Urinary bladder (tissue), 4 donors: Measurements from ENCODE around the gene PHF12. TPM values are rescaled to one million over a fixed set of nuclear protein-coding genes. Genes with fewer than 3 reads are reported as not detected.
A peak's percentile ranks its signal among the peaks of the same experiment; 100 is the strongest.

Experiments
- DNase-seq: peaks from one replicate; pipeline ENCODE4 v3.0.0-alpha.2; 2015; ENCODE audit errors: extremely low spot score
- H3K27ac ChIP-seq: one replicate; pipeline ENCODE4 v1.5.1; 2013; ENCODE audit warnings: low read depth, mild to moderate bottlenecking, moderate library complexity
- H3K36me3 ChIP-seq: one replicate; pipeline ENCODE4 v1.6.1; 2013; ENCODE audit warnings: mild to moderate bottlenecking, moderate library complexity; ENCODE audit not compliant: insufficient read depth
- H3K4me1 ChIP-seq: one replicate; pipeline ENCODE4 v1.6.1; 2013; ENCODE audit warnings: mild to moderate bottlenecking, moderate library complexity; ENCODE audit not compliant: insufficient read depth
- H3K4me3 ChIP-seq: one replicate; pipeline ENCODE4 v1.5.1; 2013; ENCODE audit warnings: low read depth, low read length
- WGBS: extraction: QIAGEN DNeasy Blood & Tissue Kit; methylation state at CpG from one replicate; pipeline ENCODE4 v1.1.7; 2013; 5-methylcytosine and 5-hydroxymethylcytosine counted together
- polyA plus RNA-seq: library from polyadenylated mRNA; stranded (reverse); fragments of 200-250 nt; gene quantifications from one replicate; pipeline ENCODE4 v1.2.3, GENCODE V29; 2013
- total RNA-seq: library from RNA; depleted of rRNA; stranded (reverse); fragments of >200 nt; gene quantifications from one replicate; pipeline ENCODE4 v1.2.3, GENCODE V29; 2014
- donor health status: healthy with polysubstance abuse.
- donor health status: healthy.

Gene PHF12
- total and polyA plus RNA-seq, 2 donors, result 21.1 to 30.8 TPM

GRCh38 chr17:28920201-28920600 lies 31.1 kb downstream of the PHF12 start:
- no peak overlapping the region for H3K4me3 ChIP-seq
- peaks cover 13% of the 10 kb centered on the region for H3K36me3 ChIP-seq
- H3K4me1 ChIP-seq, result no peaks in the 10 kb centered on the region
- H3K27ac ChIP-seq, result no peak overlapping the region
- no peak for DNase-seq

GRCh38 chr17:28918295-28918694 lies 33.0 kb downstream of the PHF12 start:
- WGBS, result 79% methylated on average over 2 of the region's 2 CpGs
- DNase-seq, result no peak
- Histone ChIP-seq H3K4me1 (no peaks in the 10 kb centered on the region), H3K27ac (no peak overlapping the region), H3K4me3 (no peak overlapping the region), H3K36me3 (peaks cover 13% of the 10 kb centered on the region)

- H3K4me3 ChIP-seq, result no peak overlapping the region
- H3K36me3 ChIP-seq, result peaks cover 15% of the 10 kb centered on the region
- no peak overlapping the region for H3K27ac ChIP-seq
- WGBS, result 61% methylated on average over 5 of the region's 5 CpGs
- no peak for DNase-seq
- no peaks in the 10 kb centered on the region for H3K4me1 ChIP-seq
These were observed 33.9 kb downstream of the PHF12 start for GRCh38 chr17:28917465-28917864.

GRCh38 chr17:28917029-28917428 lies 34.3 kb downstream of the PHF12 start:
- Histone ChIP-seq H3K36me3 (peaks cover 15% of the 10 kb centered on the region), H3K4me1 (no peaks in the 10 kb centered on the region), H3K4me3 (no peak overlapping the region), H3K27ac (no peak overlapping the region)
- 81% methylated on average over 12 of the region's 12 CpGs for WGBS
- DNase-seq, result no peak

GRCh38 chr17:28916302-28916934 lies 34.9 kb downstream of the PHF12 start:
- Histone ChIP-seq H3K36me3 (peaks cover 15% of the 10 kb centered on the region), H3K27ac (no peak overlapping the region), H3K4me3 (no peak overlapping the region), H3K4me1 (no peaks in the 10 kb centered on the region)
- 39% methylated on average over 6 of the region's 6 CpGs for WGBS
- DNase-seq, result no peak

- 93% methylated on average over 6 of the region's 6 CpGs for WGBS
- peaks cover 16% of the 10 kb centered on the region for H3K36me3 ChIP-seq
- DNase-seq, result no peak
- H3K4me3 ChIP-seq, result no peak overlapping the region
- no peak overlapping the region for H3K27ac ChIP-seq
- no peaks in the 10 kb centered on the region for H3K4me1 ChIP-seq
These were observed 38.4 kb downstream of the PHF12 start for GRCh38 chr17:28912938-28913333.

- WGBS, result 83% methylated on average over 20 of the region's 20 CpGs
- H3K4me3 ChIP-seq, result no peak overlapping the region
- H3K36me3 ChIP-seq, result peaks cover 16% of the 10 kb centered on the region
- no peak overlapping the region for H3K27ac ChIP-seq
- H3K4me1 ChIP-seq, result no peaks in the 10 kb centered on the region
- DNase-seq, result no peak
These were observed 38.9 kb downstream of the PHF12 start for GRCh38 chr17:28912281-28912937.

- Histone ChIP-seq H3K4me1 (no peaks in the 10 kb centered on the region), H3K27ac (no peak overlapping the region), H3K4me3 (no peak overlapping the region), H3K36me3 (peaks cover 13% of the 10 kb centered on the region)
- 92% methylated on average over 13 of the region's 13 CpGs for WGBS
- DNase-seq, result no peak
These were observed 39.8 kb downstream of the PHF12 start for GRCh38 chr17:28911411-28912045.

- DNase-seq, result no peak
- WGBS, result 86% methylated on average over 1 of the region's 1 CpG
- Histone ChIP-seq H3K27ac (no peak overlapping the region), H3K36me3 (peaks cover 12% of the 10 kb centered on the region), H3K4me3 (no peak overlapping the region), H3K4me1 (no peaks in the 10 kb centered on the region)
These were observed 40.8 kb downstream of the PHF12 start for GRCh38 chr17:28910534-28910933.

- DNase-seq, result no peak
- H3K36me3 ChIP-seq, result peaks cover 9% of the 10 kb centered on the region
- no peaks in the 10 kb centered on the region for H3K4me1 ChIP-seq
- H3K27ac ChIP-seq, result peak overlapping the region; percentile 54
- H3K4me3 ChIP-seq, result no peak overlapping the region
- WGBS, result 18% methylated on average over 6 of the region's 6 CpGs
These were observed 42.6 kb downstream of the PHF12 start for GRCh38 chr17:28908640-28909167.

GRCh38 chr17:28907709-28908475 lies 43.4 kb downstream of the PHF12 start:
- H3K4me3 ChIP-seq, result no peak overlapping the region
- peaks cover 7% of the 10 kb centered on the region for H3K36me3 ChIP-seq
- DNase-seq, result no peak
- WGBS, result 38% methylated on average over 3 of the region's 3 CpGs
- H3K27ac ChIP-seq, result peak overlapping the region; percentile 54
- H3K4me1 ChIP-seq, result no peaks in the 10 kb centered on the region

- H3K4me3 ChIP-seq, result no peak overlapping the region
- H3K36me3 ChIP-seq, result peaks cover 5% of the 10 kb centered on the region
- no peak overlapping the region for H3K27ac ChIP-seq
- DNase-seq, result no peak
- WGBS, result 52% methylated on average over 7 of the region's 7 CpGs
- no peaks in the 10 kb centered on the region for H3K4me1 ChIP-seq
These were observed 44.4 kb downstream of the PHF12 start for GRCh38 chr17:28906706-28907438.

- WGBS, result 70% methylated on average over 9 of the region's 9 CpGs
- no peak for DNase-seq
- no peak overlapping the region for H3K4me3 ChIP-seq
- no peak overlapping the region for H3K27ac ChIP-seq
- no peaks in the 10 kb centered on the region for H3K4me1 ChIP-seq
- peaks cover 5% of the 10 kb centered on the region for H3K36me3 ChIP-seq
These were observed 45.0 kb downstream of the PHF12 start for GRCh38 chr17:28906276-28906675.
